HG03139 (cell line): ENCODE results near the gene DIPK1A.

Experiments used
- ATAC-seq: cut with Tn5 transposase; IDR thresholded peaks from one replicate; pipeline ENCODE4 v1.9.1; 2021; ENCODE audit not compliant: unreplicated experiment

DIPK1A gene

DNA sequence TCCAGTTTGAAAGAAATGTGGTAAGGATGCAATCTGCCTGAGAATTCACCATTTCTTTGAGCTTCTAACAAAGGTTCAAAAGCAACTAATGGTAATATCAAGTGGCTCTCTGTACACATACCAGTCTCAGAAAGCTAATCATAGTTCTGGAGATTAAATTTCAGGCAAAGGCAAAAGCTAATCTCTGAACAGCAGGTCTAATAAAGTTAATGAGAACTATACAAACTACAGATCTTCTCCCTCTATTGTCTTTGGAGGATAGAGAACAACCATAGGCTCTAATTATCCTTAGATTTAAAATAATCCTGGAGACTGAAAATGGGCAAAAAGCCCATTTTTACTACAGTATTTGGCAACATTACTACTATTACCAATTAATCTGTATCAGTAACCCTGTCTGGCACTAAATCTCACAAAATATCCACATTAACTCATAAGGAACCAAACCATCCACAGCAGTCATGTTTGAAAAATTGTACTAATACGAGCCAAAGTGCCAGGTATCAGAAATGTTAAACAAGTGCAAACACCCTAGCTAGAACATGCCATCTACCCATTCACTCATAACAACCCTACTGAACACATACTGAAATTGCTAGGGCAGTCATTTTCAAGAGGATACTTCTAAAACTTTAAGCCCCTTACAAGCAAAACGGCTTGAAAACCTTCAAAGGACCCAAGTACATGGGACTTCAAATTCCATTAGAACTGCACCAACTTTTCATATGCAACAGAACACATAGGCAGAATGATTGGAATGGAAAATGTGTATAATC lies 4.8 kb downstream of the DIPK1A start:
- ATAC-seq: no peak

DNA sequence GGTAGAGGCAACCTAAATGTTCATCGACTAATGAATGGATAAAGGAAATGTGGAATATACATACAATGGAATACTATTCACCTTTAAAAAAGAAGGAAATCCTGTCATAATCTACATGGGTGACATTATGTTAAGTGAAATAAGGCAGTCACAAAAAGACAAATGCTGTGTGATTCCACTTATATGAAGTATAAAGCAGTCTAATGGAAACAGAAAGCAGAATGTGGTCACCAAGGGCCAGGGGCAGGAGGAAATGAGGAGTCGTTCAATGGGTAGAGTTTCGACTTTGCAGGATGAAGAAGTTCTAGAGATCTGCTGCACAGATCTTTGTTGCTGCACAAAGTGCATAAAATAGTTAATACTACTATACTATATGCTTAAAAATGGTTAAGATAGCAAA lies 7.8 kb downstream of the DIPK1A start:
- ATAC-seq: peak; percentile 60

DNA sequence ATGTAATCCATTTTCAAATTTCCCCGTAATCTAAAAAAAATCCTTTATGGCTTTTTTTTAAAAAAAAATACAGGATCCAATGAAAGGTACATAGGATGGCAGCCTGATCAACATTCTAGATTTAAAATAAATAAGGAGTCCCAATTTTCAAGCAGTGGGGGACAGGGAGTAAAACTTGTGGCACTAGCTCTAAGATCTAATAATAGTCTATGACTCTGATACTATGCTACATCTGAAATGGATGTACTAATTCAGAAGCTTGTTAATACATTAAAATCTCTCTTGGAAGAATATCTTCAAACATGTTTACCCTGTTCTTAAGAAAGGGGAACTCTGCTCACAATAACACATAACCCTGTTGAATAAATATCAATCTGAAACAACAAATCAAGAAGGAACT lies 8.5 kb downstream of the DIPK1A start:
- no peak for ATAC-seq

DNA sequence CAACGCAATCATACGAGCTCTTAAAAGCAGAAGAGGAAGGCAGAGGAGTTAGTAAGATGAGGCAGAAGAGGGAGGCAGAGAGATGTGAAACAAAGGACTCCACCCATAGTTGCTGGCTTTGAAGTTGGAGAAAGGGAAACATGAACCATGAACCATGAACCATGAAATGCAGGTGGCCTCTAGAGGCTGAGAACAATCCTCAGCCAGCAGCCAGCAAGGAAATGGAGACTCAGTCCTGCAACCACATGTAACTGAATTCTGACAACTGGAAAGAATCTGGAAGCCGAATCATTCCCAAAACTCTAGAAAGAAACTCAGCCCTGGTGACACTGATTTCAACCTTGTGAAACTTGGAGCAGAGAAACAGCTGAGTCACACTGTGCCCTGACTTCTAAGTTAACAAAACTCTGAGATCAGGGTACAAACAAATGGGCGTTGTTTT lies 10.1 kb downstream of the DIPK1A start:
- ATAC-seq: no peak

DNA sequence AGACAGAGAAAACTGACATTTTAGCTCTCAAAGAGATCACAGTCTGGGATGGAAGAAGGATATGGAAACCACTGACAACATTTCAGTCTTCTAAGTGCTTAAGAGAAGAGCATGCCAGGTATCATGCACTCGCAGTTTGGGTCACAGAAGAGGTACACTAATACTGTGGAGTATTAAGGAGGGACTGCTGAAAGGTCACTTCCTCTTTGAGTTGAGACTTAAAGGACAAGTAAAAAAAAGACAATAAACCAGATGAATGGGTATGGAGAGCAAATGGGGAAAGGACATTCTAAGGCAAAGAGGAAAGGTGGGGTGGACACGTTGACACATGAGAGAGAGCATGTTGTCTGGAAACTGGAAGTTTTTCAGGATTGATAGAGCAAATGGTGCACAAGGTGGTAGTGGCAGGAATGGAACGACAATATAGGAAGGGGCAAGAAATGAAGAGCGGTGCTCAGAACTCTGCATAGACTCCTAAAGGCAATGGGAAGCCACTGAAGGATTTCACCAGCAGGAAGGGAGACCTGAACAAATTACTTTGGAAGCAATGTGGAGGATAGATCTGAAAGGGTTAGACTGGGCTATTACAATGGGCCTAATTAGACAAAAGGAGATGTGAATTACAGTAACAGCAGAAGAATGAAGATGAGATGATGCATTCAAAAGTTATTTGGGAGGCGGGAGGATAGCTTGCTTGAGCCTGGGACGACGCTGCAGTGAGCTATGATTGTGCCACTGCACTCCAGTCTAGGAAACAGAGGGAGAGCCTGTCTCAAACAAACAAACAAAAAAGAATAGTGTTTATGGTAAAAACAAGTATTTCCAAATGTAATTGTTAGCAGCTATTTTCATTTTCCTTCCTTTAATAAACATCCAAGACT lies 11.1 kb downstream of the DIPK1A start:
- ATAC-seq: no peak

DNA sequence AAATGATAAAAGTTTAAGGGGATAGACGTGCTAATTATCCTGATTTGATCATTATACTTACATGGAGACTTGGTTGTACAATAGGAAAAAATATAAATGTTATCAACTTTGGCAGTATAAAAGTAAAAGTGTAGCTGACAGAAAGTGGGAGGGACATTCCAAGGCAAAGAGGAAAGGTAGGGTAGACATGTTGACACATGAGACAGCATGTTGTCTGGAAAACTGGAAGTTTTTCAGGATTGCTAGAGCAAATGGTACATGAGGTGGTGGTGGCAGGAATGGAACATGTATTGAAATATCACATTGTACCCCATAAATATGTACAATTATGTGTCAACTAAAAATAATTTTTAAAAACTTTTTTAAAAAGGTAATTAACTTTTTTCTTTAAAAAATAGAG lies 13.2 kb downstream of the DIPK1A start:
- no peak for ATAC-seq

DNA sequence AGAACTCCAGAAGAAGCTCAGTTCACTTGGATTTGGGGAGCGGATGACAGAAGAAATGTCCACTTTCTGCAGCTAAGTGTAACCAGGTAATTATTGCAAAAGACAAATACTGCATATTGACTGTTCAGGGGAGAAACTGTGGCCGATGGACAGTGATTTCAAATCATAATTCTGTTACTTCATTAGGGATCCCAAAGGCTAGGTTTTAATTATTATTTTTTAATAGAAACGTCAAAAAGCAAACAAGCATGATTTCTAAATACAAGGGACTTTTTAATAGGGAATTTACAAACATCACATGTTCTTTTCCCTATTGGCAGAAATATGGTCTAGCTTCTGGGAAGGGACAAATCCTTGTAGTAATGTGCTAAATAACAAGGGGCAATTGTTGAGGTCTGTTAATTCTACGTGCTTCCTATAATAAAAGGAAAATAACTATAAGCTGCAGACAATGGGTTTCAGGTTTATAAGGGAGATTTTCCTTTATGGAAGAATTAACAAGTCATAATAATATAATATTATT lies 15.5 kb downstream of the DIPK1A start:
- ATAC-seq: no peak

DNA sequence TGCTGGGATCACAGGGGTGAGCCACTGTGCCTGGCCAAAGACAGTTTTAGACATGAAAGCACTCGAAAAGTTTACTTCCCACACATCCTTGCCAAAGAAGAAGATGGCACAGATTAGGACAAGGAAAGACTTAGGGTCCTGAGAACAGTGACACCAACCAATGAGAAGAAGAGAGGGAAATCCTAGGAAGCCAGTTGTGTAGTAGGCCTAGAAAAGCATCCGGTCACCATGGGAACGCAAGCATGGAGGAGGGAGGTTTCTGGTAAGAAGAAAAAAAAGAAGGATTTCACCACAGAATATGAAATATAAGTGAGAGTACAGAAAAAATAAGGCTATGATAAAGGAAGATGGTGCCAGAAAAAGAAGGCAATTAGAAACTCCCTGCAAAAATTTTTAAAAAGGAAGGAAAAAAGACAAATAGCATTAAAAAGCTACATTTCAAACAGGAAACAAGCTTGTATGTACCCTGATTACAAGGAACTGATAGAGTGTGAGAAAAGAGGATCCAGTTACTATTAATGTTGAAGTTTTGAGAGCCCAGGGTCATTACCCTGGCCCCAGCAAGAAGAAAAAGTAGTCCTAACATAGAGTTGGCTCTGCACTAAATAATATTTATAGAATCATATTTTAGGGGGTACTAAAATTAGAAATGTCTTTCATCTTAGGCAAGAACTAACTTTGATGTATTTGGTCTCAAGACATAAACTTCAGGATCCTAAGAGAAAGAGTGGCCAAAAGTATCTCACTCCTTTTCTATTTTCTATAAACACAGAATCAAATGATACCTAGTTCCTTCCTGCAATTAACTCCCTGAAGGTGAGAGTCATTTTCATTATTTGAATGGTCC lies 16.1 kb downstream of the DIPK1A start:
- ATAC-seq: no peak

DNA sequence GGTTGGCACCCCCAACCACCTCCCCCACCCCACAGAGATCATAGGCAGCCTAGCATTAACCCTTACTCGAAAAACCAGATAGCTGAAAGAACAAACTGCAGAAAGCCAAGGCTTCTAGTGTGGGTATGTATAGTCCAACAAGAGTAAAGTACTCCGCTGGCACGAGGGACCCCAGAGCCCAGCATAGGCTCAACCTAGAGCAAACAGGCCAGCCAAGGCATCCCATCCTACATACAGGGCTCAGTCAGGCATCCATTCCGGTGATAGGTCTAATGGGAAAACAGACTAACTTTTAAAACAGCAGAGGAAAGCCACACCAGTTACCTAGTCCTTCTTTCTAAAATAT lies 17.8 kb downstream of the DIPK1A start:
- no peak for ATAC-seq

DNA sequence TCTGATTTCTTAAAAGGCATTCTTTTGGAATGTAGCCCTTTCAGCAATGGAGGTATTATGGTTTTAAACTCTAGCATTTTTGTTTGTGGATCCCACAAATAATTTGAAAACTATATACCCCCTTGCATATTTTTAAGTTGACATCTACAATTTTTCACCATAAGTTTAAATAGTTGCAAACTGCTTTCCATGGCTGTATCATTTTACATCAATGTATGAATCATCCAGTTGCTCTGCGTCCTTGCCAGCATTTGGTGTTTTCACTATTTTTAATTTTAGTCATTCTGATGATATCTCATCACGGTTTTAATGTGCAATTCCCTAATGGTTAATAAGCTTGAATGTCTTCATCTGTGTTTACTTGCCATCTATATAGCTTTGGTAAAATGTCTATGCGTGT lies 20.7 kb downstream of the DIPK1A start:
- ATAC-seq: no peak

DNA sequence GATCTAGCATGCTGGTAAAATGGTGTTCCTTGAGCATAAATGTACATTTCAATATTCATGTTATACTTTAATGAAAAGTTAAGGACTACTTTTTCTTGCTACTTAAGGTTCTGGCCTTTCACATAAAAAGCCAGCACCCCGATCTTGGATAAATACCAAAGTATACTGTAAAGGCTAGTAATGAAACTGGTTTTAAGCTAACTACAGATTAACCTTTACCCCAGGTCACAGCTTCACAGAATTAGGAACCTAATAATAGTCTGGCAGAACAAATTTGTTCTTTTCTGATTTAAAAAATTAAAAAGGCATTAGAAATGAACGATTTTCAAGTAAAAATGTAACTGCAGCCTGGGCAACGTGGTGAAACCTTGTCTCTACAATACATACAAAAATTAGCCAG lies 23.5 kb downstream of the DIPK1A start:
- ATAC-seq: no peak

DNA sequence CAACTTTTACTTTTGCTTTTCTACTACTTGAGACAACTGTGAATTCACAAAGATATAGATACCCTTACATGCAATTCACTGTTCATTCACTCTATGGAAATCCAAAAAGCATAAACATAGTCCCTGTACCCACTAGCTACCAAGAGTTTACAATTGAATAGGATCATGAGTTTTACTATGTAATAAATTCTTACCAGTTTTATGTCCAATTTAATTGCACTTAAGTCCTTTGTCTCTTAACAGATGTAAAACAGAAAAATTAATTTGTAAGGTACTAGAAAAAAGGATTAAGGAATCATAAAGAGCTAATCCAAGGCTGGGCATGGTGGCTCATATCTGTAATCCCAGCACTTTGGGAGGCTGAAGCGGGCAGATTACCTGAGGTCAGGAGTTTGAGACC lies 24.4 kb downstream of the DIPK1A start:
- ATAC-seq: no peak

DNA sequence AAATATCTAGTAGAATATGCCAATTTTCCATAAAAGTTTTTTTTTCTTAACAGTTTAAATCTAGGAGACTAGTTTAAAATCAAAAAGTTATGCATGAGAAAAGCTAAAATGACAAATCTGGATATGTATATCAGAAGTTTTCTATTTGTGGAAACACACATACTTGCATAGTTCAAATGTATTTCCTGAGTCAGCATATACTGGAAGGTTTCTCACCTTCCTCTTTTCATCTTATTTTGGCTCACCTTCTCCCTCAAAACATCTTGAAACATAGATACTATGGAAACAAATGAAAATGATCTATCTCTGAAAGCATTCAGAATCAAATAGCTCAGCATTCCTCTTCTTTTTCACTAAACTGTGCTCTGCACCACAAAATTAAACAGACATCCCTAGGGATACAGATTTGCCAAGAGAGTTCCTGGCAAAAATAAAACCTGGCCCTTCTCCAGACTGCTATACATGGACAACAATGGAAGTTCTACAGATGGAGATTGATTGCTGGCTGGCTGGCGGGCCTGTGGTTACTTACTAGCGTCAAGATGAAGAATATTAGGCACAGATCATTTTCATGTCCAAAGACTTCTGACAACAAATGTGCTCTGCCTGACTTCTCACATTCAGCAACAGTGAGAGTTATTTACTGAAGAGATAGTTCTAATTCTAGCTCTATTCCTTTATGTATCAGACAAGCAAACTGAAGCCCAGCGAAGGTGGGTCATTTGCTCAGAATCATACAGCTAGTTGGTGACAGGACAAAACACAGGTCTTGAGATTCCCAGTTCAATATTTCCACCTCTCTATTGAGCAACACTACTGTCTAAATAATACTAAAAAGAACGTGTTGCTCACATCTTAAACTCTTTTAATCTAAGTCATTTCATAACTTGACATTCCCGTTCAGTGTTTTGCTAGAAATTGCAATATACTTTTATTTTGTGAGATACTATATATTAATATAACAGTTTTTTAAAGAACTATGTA lies 26.6 kb downstream of the DIPK1A start:
- ATAC-seq: no peak

DNA sequence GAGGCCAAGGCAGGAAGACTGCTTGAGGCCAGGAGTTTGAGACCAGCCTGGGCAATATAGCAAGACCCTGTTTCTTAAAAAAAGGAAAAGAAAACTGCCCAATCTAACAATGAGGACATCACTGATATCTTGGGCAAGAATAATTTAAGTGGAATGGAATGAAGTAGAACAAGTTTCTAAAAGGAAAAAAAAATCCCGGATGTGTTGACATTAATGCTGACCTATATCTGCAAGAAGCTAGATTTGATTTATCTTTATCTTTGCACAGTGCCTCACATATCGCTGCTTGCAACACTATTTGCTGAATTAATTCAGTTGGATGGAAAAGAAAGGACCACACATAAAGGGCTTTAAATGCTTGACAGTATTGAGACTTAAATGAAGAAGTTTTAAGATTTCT lies 27.8 kb downstream of the DIPK1A start:
- no peak for ATAC-seq

DNA sequence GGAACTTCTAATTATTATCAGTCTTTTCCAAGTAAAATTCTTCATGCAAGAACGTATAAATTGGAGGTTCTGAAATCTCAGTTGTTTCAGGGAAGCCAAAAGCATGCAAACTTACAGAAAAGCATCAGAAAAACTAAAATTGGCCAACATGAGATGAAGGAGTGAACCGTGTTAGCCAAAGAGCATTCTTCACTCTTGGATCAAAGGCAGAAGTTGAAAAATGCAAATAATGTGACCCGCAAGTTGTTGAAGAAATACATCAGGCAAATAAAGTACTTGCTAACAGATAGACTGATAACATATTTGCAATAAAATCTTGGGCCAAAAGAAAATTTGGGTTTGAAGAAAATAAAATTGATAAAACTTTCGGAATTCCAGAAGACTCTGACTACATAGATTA lies 29.6 kb downstream of the DIPK1A start:
- no peak for ATAC-seq

DNA sequence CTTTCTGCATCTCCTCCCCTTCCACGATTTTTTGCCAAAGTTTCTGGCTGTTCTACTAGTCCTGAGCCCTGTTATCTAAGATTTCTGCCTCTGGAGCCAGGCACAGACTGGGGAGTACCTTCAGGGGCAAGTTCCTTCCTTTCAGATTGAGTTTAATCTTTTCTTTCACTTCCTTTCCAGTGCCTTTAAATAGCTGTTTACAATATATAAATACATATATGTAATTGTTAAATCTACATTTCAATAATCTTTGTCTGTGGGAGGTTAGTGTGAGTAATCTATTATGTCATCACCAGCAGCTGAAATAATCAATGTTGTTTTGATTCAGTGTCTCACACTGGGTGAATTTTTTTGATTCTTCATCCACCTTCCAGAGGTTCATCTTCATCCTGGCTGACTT lies 31.8 kb downstream of the DIPK1A start:
- no peak for ATAC-seq

DNA sequence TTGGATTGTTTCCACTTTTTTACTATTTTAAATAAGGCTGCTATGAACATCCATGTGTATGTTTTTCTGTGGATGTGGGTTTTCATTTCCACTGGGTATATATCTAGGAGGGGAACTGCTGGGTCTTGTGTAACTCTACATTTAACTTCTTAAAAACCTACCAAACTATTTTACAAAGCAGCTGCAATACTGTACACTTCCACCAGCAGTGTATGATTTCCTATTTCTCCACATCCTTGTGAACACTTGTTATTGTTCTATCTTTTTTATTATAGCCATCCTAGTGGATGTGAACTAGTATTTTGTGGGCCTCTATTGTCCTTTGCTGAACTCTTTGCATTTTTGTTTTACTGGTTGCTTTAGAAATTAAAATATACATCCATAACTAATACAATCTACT lies 33.4 kb downstream of the DIPK1A start:
- no peak for ATAC-seq

DNA sequence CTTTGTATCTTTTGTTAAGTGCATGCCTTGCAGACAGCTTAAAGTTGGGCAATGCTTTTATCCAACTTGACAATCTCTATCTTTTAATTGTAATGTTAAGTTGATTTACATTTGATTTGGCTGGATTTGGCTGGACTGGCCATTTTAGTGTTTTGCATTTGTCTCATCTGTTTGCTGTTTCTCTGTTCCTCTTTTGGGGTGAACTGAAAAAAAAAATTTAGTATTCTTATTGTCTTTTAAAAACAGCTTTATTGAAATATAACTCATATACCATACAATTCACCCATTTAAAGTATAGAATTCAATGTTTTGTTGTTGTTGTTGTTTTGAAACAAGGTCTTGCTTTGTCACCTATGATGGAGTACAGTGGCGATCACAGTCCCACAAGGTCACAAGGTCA lies 34.4 kb downstream of the DIPK1A start:
- no peak for ATAC-seq

DNA sequence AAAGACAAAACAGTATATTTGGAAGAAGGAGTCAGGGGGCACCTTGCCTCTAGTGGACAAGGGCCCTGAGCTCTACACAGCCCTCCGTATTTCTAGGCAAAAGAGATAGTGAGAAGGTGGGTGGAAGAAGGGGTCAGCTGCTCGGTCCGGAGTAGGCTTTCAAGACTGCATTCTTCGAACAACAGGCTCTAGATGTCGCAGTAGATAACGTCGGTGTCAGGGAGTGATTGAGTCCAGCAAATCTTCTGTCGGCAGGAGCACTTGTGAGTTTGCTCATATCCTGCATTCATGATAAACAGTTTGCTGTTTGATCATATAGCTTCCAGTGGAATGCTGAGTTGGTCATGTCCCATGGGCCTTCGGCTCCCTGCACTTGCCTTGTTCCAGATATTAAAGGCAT lies 36.8 kb downstream of the DIPK1A start:
- ATAC-seq: no peak

DNA sequence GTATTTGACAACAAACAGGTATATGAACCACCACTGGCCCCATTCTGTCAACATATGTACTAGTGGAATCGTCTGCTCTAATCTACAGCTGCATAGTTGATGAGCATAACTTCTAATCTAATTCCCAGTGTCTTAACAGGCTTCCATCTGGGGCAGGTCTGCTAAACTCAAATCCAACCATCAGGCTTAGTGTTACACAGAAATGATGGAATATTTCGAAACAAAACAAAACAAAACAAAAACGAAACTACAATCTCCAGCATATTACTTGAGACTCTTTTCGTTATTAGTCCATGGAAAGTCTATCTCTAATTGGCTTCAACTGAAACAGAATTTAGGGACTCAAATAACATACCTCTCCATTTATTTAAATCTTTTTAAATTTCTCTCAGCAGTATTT lies 37.6 kb downstream of the DIPK1A start:
- no peak for ATAC-seq
